ENCODE data around the gene OR13C2.
"Not testable (repeated sequence)": the region's sequence is repeated elsewhere in the genome, so short reads cannot be mapped to it uniquely, and the experiment has no call there.

OR13C2 gene, protein sequence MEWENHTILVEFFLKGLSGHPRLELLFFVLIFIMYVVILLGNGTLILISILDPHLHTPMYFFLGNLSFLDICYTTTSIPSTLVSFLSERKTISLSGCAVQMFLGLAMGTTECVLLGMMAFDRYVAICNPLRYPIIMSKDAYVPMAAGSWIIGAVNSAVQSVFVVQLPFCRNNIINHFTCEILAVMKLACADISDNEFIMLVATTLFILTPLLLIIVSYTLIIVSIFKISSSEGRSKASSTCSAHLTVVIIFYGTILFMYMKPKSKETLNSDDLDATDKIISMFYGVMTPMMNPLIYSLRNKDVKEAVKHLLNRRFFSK

DNA sequence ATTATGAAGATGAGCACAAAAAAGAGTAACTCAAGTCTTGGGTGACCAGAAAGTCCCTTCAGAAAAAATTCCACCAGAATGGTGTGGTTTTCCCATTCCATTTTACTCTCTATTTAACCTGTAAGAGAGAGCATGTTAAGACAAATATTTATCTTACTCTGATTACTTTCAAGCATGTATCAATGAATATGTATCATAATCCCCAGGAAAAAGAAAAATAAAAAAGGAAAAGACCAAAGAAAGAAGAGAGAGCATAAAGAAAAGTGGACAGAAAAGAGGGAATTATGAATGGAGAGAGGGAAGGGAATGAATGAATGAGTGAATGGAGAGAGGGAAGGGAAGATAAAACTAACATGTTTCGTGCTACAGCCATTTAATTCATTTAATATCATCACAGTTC lies at the start of gene OR13C2:
Gene OR13C2 (minus strand): TSS at position 101 of the 400 bp plus-strand sequence. CDS start 0 bp downstream, at position 101.
- DNase-seq (ENCODE audit: insufficient read length, low spot score); FAIRE-seq: not testable (repeated sequence)

DNA sequence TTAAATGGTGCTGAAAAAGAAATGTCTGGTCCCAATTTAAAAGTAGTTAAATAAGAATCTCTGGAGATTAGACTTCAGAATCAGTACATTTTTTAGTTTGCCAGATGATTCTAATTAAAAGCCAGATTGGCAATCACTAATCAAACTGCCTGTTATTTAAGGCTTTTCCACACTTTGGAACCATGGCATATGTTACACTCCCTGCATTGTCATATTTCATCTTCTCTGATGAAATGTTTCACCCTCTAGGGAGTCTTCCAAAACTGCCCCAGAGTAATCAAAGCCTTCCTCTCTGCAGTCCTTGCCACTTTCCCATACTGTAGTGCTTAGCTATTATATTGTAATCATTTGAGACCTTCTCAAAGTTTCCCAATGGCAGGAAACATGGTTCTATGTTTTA lies 30.0 kb upstream of the OR13C2 start:
- DNase-seq (ENCODE audit: insufficient read length, low spot score) = no peak
- FAIRE-seq = no peak

DNA sequence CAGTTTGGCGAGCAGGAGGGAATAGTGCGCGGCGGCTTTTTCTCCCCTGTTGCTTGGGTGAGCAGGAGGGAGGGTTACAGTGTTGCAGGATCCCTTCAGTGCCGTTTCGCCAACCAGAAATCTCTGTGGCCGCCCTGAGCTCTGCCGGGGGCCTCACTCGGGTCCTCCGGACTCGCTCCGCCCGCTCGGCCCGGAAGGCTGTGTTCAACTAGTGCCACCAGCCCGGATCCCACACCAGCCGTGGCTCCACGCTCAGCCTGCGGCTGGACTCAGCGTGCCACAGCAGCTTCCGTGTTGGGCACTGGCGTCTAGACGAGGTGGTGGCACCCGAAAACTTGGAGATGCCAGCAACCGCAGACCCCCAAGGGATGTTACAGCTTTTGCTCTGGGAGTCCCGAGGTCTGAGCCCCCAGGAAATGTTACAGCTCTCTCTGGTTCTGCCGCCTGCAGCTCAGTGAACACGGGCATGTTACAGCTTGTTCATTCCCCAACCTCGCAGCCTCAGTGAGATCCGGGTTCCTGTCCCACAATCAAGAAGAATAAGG lies 28.6 kb upstream of the OR13C2 start:
- FAIRE-seq (no peak), DNase-seq (ENCODE audit: insufficient read length, low spot score) (no peak)

DNA sequence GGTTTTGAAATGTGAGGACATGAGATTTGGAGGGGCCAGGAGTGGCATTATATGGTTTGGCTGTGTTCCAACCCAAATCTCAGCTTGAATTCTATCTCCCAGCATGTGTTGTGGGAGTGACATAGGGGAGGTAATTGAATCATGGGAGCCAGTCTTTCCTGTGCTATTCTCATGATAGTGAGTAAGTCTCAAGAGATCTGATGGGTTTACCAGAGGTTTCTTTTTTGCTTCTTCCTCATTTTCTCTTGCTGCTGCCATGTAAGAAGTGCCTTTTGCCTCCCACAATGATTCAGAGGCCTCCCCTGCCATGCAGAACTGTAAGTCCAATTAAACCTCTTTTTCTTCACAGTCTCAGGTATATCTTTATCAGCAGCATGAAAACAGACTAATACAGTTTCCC lies 20.5 kb upstream of the OR13C2 start:
- DNase-seq (ENCODE audit: insufficient read length, low spot score); FAIRE-seq: not testable (repeated sequence)

DNA sequence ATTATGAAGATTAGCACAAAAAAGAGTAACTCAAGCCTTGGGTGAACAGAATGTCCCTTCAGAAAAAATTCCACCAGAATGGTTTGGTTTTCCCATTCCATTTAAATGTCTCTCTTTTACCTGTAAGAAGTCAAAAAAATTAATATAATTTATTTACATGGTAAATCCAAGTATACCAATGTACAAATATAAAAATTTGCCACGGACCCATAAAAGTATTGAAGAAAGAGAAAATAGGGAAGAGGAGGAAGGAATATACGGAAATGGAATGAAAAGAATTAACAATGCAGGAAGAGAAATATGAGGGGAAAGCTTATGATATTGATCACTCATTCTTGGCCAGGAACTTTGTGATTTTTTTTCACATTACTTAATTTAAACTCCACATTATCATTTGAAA lies 12.7 kb upstream of the OR13C2 start, which contains the start of gene OR13C9:
Gene OR13C9 (minus strand): TSS at position 101 of the 400 bp plus-strand sequence. CDS start 0 bp downstream, at position 101.
- DNase-seq (ENCODE audit: insufficient read length, low spot score) = no peak
- FAIRE-seq = no peak

DNA sequence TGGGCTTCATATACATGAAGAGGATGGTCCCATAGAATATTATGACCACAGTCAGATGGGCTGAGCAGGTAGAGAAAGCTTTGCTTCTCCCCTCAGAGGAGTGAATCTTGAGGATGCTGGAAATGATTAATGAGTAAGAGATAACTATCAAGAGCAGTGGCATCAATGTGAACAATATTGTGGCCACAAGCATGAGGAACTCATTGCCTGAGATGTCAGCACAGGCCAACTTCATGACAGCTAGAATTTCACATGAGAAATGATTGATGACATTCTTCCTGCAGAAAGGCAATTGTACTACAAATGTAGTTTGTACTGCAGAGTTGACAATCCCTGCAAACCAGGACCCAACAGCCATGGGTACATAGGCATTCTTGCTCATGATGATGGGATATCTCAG lies 12.0 kb upstream of the OR13C2 start:
- no peak for DNase-seq (ENCODE audit: insufficient read length, low spot score)
- no peak for FAIRE-seq

DNA sequence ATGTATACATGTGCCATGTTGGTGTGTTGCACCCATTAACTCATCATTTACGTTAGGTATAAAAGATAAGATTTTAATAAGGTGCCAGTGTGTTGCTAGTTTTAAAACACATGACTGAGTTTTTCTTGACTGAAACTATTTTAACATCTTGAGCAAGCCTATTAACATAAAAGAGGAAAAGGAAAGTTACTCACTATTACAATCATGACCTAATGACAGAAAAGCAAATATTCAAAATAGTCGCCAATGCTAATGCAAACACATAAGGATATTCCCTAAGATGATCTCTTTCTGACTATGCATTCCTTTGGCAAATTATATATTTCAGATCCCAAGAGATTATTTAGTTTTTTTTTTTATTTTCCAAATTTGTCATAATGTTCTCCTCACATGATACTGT lies 5.8 kb upstream of the OR13C2 start:
- FAIRE-seq = no peak
- DNase-seq (ENCODE audit: insufficient read length, low spot score) = no peak

DNA sequence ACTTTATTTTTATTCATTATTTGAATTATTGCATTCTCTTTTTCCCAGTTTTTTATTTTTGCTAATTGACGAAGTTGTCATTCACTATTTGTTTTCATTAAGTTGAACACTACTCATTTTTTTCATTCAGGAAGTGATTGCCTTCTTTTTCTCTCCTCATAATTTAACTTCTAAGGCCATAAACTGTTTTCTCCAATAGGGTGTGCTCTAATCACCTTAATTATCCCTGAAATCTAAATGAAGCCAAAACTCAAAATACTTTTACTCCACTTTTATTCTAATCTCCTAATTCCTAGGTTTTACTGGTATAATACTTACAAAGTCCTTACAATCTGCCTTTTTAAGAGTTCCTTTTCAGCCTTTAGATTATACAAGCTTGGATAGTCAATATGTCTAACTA lies 2.9 kb upstream of the OR13C2 start:
- FAIRE-seq (no peak), DNase-seq (ENCODE audit: insufficient read length, low spot score) (no peak)

DNA sequence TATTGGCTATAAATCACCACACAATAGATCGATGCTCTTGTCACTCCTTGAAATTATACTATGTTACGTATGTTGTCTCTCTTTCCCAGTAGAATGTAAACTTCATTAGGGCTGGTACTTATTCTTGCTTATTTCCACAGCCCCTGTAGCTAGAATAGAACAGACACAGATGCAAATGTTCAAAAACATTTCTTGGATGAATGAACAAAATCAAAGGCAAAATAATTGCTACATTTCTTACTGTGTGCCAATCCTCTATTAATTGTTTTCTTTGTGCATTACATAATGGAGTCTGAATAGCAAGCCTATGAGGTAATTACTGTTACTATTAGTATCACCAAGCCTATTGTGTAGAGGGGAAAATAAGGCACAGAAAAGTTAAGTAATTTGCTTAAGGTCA lies 725 bp upstream of the OR13C2 start:
- no peak for FAIRE-seq

DNA sequence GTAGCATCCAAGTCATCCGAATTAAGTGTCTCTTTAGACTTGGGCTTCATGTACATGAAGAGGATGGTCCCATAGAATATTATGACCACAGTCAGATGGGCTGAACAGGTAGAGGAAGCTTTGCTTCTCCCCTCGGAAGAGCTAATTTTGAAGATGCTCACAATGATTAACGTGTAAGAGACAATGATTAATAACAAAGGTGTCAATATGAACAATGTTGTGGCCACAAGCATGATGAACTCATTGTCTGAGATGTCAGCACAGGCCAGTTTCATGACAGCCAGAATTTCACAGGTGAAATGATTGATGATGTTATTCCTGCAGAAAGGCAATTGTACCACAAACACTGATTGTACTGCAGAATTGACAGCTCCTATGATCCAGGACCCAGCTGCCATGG lies 626 bp downstream of the OR13C2 start:
- DNase-seq (ENCODE audit: insufficient read length, low spot score) = no peak
- FAIRE-seq = peak; percentile 38

More for the DNA sequence above, 725 bp upstream of the OR13C2 start:
- DNase-seq (ENCODE audit: insufficient read length, low spot score) = no peak

DNA sequence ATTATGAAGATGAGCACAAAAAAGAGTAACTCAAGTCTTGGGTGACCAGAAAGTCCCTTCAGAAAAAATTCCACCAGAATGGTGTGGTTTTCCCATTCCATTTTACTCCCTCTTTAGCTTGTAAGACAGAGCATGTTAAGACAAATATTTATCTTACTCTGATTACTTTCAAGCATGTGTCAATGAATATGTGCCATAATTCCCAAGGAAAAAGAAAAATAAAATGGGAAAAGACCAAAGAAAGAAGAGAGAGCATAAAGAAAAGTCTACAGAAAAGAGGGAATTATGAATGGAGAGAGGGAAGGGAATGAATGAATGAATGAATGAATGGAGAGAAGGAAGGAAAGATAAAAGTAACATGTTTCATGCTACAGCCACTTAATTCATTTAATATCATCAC lies 6.1 kb downstream of the OR13C2 start, which contains the start of gene OR13C5:
Gene OR13C5 (minus strand): TSS at position 101 of the 400 bp plus-strand sequence. CDS start 0 bp downstream, at position 101.
- not testable (repeated sequence) for FAIRE-seq; DNase-seq (ENCODE audit: insufficient read length, low spot score)

DNA sequence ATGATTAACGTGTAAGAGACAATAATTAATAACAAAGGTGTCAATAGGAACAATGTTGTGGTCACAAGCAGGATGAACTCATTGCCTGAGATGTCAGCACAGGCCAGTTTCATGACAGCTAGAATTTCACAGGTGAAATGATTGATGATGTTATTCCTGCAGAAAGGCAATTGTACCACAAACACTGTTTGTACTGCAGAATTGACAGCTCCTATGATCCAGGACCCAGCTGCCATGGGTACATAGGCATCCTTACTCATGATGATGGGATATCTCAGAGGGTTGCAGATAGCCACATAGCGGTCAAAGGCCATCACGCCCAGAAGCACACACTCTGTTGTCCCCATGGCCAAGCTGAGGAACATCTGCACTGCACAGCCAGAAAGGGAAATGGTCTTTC lies 6.7 kb downstream of the OR13C2 start:
- not testable (repeated sequence) for DNase-seq (ENCODE audit: insufficient read length, low spot score); FAIRE-seq

DNA sequence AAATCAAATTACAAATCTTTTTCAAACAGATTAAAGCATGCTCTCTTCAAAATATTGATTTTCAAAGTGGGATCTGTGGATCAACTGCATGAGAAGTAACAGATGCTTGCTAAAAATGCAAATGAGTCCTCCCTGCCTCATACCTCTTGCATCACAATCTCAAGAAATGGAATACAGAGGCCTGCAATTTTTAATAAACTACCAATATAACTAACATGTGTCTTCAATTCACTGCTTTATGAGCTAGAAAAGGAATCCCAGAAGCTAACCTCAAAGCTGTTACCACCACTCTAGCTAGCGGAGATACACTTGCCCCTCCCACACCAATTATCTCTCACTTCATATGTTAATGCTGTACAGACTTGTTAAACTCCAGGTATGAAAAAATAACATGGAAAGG lies 15.8 kb downstream of the OR13C2 start:
- FAIRE-seq (no peak), DNase-seq (ENCODE audit: insufficient read length, low spot score) (no peak)

DNA sequence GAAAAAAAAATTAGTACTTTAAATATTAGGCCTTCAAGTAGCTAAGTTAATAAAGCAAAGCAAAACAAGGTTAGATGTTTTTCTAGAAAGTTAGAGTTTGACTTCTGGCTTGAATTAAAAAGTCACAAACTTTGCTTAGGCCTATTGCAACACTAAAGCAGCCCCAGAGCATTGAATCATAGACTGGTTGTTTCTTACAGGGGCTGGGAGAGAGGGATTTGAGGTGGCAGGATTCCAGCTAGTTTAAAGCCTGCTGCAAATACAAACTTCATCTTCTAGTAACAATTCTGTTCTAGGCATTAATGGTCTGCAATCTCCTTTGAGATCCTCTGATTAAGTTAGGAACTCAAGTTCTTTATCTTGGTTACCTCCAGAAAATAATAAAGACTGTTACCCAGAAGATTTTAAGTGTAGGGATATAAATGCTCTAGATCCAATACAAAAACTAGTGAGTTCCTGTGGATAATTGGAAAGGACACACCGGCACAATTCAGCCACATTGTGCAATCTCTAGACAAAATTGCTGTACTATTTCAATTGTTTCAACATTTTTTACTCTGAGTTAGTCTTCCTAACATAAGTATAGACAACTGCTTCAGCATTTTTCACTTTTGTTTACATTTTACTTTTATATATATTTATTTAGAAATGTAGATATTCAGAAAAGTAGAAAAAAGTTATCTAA lies 18.8 kb downstream of the OR13C2 start:
- DNase-seq (ENCODE audit: insufficient read length, low spot score) (no peak), FAIRE-seq (no peak)

DNA sequence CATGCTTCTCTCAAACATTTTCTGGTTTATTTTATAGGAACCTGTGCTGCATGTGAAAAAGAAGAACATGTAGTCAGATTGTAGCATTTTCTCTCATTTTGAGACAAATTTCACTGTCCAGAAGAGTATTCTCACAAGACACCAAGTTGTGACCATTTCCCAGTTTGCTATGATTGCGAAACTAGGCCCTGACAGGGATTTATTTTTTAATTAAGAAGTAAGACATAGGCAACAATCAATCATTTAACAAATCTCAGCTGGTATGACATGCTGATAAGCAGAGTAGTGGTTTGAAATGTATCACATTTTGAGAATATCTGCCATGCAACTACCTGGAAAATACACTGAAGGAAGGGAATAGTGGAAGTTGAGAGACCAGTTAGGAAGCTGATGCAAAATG lies 24.9 kb downstream of the OR13C2 start:
- no peak for DNase-seq (ENCODE audit: insufficient read length, low spot score)
- no peak for FAIRE-seq

DNA sequence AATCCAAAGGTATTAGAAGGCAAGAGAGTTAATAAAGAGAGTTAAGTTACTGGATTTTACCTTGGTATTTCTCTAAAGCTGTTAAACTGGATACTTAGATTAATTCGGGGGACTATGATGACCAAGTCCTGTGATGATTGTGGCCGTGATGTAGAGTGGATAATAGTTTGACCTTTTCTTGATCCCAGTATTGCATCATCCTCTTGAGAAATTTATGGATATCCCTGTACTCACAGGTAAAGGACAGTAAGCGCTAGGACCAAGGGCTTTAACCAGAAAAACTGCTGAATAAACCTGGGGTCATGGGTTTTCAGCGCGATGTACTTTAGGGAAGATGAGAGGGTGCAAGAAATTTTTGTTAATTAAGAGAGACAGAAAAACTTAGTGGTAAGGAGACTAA lies 28.2 kb downstream of the OR13C2 start:
- FAIRE-seq = no peak
- no peak for DNase-seq (ENCODE audit: insufficient read length, low spot score)

DNA sequence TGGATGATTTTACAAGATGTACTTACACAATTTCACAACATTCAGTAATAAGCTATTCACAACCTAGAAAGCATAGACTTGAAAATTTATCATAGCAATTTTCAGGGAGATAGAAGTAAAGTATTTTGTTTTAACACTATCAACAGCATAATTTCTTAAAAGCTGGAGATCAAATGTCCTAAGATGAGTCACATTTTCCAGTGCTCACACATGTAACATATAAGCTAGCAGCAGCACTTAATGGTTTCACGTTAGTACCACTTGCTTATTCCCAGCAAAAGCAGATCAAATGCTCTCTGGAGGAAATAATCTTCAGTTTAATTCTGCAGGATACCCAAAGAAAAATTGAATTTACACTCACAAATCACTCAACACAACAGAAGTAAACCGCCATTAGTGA lies 30.0 kb downstream of the OR13C2 start:
- DNase-seq (ENCODE audit: insufficient read length, low spot score) (no peak), FAIRE-seq (no peak)

DNA sequence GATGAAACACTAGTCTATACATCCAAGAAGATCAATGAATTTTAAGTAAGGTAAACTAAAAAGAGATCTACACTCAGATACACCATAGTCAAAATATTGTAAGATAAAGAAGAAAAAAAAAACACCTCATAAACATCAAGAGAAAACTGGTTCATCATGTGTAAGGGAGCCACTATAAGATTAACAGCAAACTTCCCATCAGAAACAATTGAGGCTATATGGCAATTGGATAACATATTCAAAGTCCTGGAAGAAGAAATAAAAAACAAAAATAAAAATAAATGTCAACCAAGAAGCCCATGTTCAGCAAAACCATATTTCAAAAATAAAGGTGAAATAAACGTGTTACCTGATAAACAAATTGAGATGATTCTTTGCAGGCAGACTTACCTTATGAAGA lies 32.8 kb downstream of the OR13C2 start:
- no peak for DNase-seq (ENCODE audit: insufficient read length, low spot score)
- no peak for FAIRE-seq

DNA sequence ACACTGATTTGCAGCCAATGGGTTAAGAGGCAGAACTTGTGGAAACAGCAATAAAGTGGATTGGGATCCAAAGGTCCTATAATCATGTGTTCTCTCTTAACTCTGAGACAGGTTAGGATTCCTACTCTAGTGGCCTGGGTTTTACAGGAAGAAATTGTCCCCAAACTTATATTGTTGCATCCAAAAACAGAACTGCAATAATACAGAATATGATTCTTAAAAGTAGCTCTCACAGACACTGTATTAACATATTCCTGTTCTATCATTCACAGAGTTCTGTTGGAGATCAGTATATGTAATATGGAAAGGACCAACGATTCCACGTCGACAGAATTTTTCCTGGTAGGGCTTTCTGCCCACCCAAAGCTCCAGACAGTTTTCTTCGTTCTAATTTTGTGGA lies 36.6 kb downstream of the OR13C2 start, which contains the start of gene OR13C8:
Gene OR13C8 (plus strand): TSS at position 301 of the 400 bp plus-strand sequence. CDS start 0 bp downstream, at position 301.
- DNase-seq (ENCODE audit: insufficient read length, low spot score) = no peak
- no peak for FAIRE-seq

DNA sequence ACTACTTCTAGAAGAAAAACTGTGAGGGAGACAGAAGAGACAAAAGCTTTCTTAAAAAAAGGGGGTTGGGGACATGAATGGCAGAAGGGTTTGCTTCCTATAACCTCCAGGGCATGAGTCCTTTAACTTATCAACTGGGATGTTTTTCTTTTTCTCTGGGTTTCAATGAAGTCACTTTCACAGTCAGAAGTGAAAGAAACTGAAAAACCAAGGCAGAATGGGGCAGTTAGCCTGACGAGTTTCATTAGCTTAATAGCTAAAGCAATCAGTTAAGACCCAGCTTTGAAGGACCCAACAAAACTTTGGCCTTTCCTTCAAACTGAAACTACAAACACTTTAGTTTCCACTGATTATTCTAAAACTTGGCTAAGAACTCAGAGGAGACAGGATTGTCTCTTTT lies 41.1 kb downstream of the OR13C2 start:
- FAIRE-seq (no peak), DNase-seq (ENCODE audit: insufficient read length, low spot score) (no peak)

DNA sequence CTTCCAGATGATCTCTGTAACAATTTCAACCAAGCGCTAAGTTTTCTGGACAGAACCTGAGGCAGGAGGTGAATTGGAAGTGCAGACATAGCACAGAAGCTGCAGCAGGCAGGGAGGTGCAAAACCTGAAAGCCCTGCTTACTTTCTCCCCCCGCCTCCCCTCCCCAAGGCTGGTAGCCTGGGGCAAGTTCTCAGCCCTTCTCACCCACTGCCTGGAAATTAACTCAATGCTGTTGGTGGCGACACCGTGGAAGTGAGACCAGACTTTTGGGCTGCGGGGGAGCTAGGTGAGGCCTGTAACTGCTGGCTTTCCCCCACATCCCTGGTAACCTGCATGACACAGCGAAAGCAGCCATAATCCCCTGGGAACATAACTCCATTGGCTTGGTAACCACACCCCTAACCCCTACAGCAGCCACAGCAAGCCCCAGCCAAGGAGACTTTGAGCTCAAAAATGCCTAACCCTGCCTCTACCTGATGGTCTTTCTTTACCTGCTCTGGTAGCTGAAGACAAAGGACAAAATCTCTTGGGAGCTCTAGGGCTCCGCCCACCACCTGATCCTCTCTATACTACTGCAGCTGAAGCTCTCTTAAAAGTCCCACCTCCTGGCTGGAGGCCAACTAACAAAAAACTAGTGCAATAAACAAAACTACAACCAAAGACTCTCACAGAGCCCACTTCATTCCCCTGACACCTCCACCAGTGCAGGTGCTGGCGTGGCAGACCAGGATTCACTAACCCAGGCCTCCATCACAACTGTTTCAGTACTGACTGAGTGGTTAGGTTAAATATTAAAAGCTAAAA lies 48.4 kb downstream of the OR13C2 start:
- no peak for DNase-seq (ENCODE audit: insufficient read length, low spot score)

More for the DNA sequence above, 48.4 kb downstream of the OR13C2 start:
- FAIRE-seq = no peak
